ENCODE results near the gene MAP4K4.

The MAP4K4 gene

DNA sequence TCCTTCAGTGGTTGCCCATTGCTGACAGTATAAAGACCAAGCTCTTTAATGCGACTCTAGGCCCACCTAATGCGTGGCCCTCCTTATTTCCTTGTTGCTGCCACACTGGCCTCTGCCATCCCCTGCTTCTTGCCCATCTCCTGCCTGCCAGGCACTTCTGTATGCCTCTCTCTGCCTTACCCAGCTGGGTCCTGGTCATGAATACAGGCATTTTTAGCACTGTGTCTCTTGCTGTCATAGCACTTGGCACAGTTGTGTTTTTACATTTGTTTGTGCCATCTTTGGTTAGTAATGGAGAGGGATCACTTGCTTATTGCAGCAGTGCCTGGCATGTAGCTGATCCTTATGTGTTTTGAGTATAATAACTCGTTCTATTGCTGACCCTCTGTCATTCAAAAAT, 38.7 kb downstream of the MAP4K4 start:
- DNase-seq, result no peak
- H3K36me3 ChIP-seq (replicated peaks), result no peaks in the 10 kb centered on the region
- in situ Hi-C loops (cut with HindIII; ENCODE audit: low pct_ligation_motif_present, low sequenced_read_pairs), result no loop called here
- peak overlapping the region; percentile 4 for H3K27ac ChIP-seq
- H3K4me3 ChIP-seq (ENCODE audit: low read depth, low read length), result no peak overlapping the region
- TF ChIP-seq, protein P1, sequence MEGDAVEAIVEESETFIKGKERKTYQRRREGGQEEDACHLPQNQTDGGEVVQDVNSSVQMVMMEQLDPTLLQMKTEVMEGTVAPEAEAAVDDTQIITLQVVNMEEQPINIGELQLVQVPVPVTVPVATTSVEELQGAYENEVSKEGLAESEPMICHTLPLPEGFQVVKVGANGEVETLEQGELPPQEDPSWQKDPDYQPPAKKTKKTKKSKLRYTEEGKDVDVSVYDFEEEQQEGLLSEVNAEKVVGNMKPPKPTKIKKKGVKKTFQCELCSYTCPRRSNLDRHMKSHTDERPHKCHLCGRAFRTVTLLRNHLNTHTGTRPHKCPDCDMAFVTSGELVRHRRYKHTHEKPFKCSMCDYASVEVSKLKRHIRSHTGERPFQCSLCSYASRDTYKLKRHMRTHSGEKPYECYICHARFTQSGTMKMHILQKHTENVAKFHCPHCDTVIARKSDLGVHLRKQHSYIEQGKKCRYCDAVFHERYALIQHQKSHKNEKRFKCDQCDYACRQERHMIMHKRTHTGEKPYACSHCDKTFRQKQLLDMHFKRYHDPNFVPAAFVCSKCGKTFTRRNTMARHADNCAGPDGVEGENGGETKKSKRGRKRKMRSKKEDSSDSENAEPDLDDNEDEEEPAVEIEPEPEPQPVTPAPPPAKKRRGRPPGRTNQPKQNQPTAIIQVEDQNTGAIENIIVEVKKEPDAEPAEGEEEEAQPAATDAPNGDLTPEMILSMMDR (IDR thresholded peaks at IDR 0.05; ENCODE audit: low read depth, low read length, missing control alignments), result no peak
- H3K27me3 ChIP-seq (replicated peaks), result no peaks in the 10 kb centered on the region

DNA sequence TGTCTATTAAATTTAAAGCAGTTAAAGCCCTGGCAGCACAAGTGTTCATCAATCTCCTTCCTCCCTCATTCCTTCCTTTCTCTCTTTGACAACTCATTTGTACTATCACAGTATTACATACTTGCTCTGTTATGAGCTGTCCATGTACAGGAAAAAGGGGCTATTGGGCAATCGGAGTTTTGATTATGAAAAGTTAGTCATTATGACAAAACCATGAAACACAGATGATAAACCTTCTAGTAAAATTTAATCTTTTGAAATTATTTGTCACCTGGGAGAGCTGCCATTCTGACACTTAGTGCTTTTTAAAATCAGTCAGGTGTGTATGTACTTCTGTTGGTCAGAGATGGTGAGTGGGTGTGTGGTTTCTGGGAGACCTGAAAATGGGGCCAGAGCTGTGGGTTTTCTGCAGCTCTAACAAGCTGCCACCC, 39.4 kb downstream of the MAP4K4 start:
- in situ Hi-C loops (cut with HindIII; ENCODE audit: low pct_ligation_motif_present, low sequenced_read_pairs), result no loop called here
- Histone ChIP-seq H3K27me3 (replicated peaks) (no peaks in the 10 kb centered on the region), H3K36me3 (replicated peaks) (no peaks in the 10 kb centered on the region), H3K4me3 (ENCODE audit: low read depth, low read length) (no peak overlapping the region), H3K27ac (peak overlapping the region; percentile 50)
- TF ChIP-seq, protein P1 (IDR thresholded peaks at IDR 0.05; ENCODE audit: low read depth, low read length, missing control alignments), result no peak
- peak; percentile 71 for DNase-seq

DNA sequence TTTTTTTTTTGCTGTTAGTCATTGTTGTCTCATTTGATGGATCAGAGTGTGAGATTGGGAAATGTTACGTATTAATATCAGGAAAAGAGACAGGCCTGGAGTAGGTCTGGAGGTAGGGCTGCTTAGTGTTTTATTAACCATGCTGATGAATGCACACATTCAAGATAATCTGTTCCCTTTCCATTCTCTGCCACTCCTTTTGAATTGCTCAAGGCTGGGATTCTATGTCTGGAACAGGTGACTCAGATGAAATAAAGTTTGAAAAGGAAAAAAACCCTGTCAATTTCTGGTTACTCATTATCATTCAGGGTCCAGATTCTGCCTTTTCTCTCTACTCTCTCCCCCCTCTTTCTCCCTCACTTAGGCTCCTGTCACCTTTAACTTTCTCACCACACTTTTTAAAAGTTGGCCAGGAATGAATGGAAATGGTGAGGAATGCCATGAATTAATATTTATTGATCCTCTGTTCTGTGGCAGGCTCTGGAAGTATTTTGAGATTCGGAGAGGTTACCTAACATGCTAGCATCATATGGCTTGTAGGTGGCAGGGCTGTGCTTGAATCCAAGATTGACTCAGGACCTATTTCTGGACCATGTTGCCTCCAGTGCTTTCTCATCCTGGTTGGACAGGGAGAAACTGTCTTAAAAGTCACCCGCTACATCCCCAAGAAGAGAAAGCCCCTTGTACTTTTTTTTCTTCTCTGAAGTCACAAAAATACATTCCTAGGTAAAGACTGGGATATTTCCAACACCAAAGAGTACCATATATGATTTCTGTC, 40.2 kb downstream of the MAP4K4 start:
- TF ChIP-seq, protein P1 (IDR thresholded peaks at IDR 0.05; ENCODE audit: low read depth, low read length, missing control alignments), result no peak
- in situ Hi-C loops (cut with HindIII; ENCODE audit: low pct_ligation_motif_present, low sequenced_read_pairs), result no loop called here
- Histone ChIP-seq H3K27ac (peak overlapping the region; percentile 22), H3K27me3 (replicated peaks) (no peaks in the 10 kb centered on the region), H3K36me3 (replicated peaks) (no peaks in the 10 kb centered on the region), H3K4me3 (ENCODE audit: low read depth, low read length) (no peak overlapping the region)
- DNase-seq, result no peak

DNA sequence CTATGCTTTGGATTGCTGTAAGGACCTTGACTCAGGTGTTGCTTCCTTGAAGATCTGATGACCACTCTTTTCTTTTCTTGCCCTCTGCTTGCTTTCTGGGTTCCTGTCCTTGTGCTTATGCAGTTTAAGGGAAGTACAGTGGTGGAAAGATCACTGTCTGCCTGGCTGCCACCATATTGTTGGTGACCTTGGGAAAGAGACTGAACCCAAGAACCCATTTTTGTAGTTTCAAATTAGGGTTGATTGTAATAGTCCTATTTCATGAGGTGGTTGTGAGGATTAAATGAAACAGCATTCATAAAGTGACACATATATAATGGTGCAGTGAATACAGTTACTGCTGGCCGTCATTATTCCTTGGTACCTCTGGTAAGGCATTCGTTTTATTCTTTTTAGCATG, 41.1 kb downstream of the MAP4K4 start:
- Histone ChIP-seq H3K4me3 (ENCODE audit: low read depth, low read length) (no peak overlapping the region), H3K27ac (no peak overlapping the region), H3K27me3 (replicated peaks) (no peaks in the 10 kb centered on the region), H3K36me3 (replicated peaks) (no peaks in the 10 kb centered on the region)
- TF ChIP-seq, protein P1 (IDR thresholded peaks at IDR 0.05; ENCODE audit: low read depth, low read length, missing control alignments), result no peak
- in situ Hi-C loops (cut with HindIII; ENCODE audit: low pct_ligation_motif_present, low sequenced_read_pairs), result no loop called here
- no peak for DNase-seq

DNA sequence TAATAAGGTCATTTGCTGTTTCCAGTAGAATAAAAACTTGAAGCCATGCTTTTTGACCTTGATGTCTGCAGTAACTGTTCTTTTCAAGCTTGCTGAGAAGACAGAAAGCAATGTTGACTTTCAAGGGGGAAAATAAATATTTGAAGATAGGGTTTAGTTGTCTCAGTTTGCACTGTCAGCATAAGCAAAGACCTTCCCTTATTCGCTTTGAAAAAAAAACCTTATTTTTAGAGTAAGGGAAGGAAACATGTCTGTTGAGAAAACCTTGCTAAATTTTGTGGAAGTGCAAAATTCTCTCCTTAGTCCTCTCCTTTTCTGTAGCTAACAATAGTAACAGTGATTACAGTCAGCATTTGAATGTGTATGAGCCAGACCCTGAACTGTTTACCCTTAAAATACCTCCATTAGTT, 43.1 kb downstream of the MAP4K4 start:
- TF ChIP-seq, protein P1 (IDR thresholded peaks at IDR 0.05; ENCODE audit: low read depth, low read length, missing control alignments), result no peak
- in situ Hi-C loops (cut with HindIII; ENCODE audit: low pct_ligation_motif_present, low sequenced_read_pairs), result no loop called here
- Histone ChIP-seq H3K36me3 (replicated peaks) (no peaks in the 10 kb centered on the region), H3K4me3 (ENCODE audit: low read depth, low read length) (no peak overlapping the region), H3K27ac (no peak overlapping the region), H3K27me3 (replicated peaks) (no peaks in the 10 kb centered on the region)
- no peak for DNase-seq

Data from brain microvascular endothelial cell (primary cell).